Breast epithelium (tissue), 4 donors: ENCODE results near the gene BHLHA9. TPM values are rescaled to one million over a fixed set of nuclear protein-coding genes. Genes with fewer than 3 reads are reported as not detected.

Source experiments
- DNase-seq, 2 donors: peaks; one replicate each; pipeline ENCODE4 v3.0.0-alpha.2; 2019; ENCODE audit warnings: low spot score in 2 of 2
- H3K27ac ChIP-seq, 2 donors: fragments of 200-600 bp; sonication (generic) in 1 of 2; one replicate each; pipeline ENCODE4 v1.5.1; 2016 to 2019; ENCODE audit warnings: mild to moderate bottlenecking in 1 of 2
- H3K27me3 ChIP-seq, 2 donors: fragments of 200-600 bp; sonication (generic) in 1 of 2; one replicate each; pipeline versions ENCODE4 v1.5.1 to v1.6.0; 2017 to 2019; ENCODE audit warnings: control low read depth in 1 of 2, mild to moderate bottlenecking in 1 of 2
- H3K36me3 ChIP-seq: fragments of 200-600 bp; one replicate; pipeline ENCODE4 v1.5.1; 2019
- H3K4me1 ChIP-seq, 2 donors: fragments of 200-600 bp; sonication (generic); one replicate each; pipeline ENCODE4 v1.5.1; 2016 to 2019; ENCODE audit warnings: control low read depth in 1 of 2
- H3K4me3 ChIP-seq, 3 donors: fragments of 200-600 bp; sonication (generic); 1 replicate in 2 of 3; 2 replicates in 1 of 3; pipeline ENCODE4 v1.5.1; 2016 to 2019; ENCODE audit warnings: mild to moderate bottlenecking in 3 of 3, moderate library complexity in 2 of 3
- H3K9me3 ChIP-seq, 2 donors: fragments of 200-600 bp; sonication (generic) in 1 of 2; one replicate each; pipeline ENCODE4 v1.5.1; 2016 to 2019; ENCODE audit warnings: control low read depth in 1 of 2
- CTCF ChIP-seq, 3 donors: fragments of 450-650 bp; IDR thresholded peaks; one replicate each; pipeline ENCODE4 v1.5.1; 2016 to 2017; ENCODE audit warnings: antibody characterized with exemption in 3 of 3, mild to moderate bottlenecking in 3 of 3, moderate library complexity in 3 of 3
- POLR2A ChIP-seq: fragments of 450-650 bp; IDR thresholded peaks from one replicate; pipeline ENCODE4 v1.6.1; 2016; ENCODE audit warnings: antibody characterized with exemption, mild to moderate bottlenecking, moderate library complexity
- POLR2AphosphoS5 ChIP-seq, 3 donors: sonication (generic); formaldehyde crosslinking; IDR thresholded peaks; one replicate each; pipeline ENCODE4 v1.6.1; 2017; ENCODE audit warnings: antibody characterized with exemption in 3 of 3
- intact Hi-C: fragments of 100-400 bp; cut with DNase I; formaldehyde crosslinking; loops from one replicate; pipeline ENCODE4 v1.15.1; 2023; ENCODE audit warnings: low total_unique reads
- total RNA-seq, 3 donors: library from RNA; depleted of rRNA; stranded (reverse); fragments of >200 nt; gene quantifications; one replicate each; pipeline ENCODE4 v1.1.0, GENCODE V29; 2016

BHLHA9 gene
- total RNA-seq, 3 donors from 2014 or later, result not detected

- Histone ChIP-seq H3K4me1 (no peaks in the 10 kb centered on the region), H3K9me3 (no peaks in the 10 kb centered on the region), H3K27me3 (peaks cover 0 to 27% of the 10 kb centered on the region in 2 donors), H3K27ac (no peak overlapping the region), H3K36me3 (no peaks in the 10 kb centered on the region), H3K4me3 (no peak overlapping the region)
- no peak for DNase-seq
- intact Hi-C loops, result no loop called here
- TF ChIP-seq POLR2AphosphoS5 (IDR thresholded peaks at IDR 0.05) (no peak), CTCF (IDR thresholded peaks at IDR 0.05) (no peak), POLR2A (no peak)
Observed at GRCh38 chr17:1299552-1300370, 29.5 kb downstream of the BHLHA9 start.

GRCh38 chr17:1300371-1300905 lies 30.2 kb downstream of the BHLHA9 start:
- intact Hi-C loops, result no loop called here
- peaks cover 0 to 27% of the 10 kb centered on the region in 2 donors for H3K27me3 ChIP-seq
- H3K4me1 ChIP-seq, result no peaks in the 10 kb centered on the region
- no peaks in the 10 kb centered on the region for H3K36me3 ChIP-seq
- H3K4me3 ChIP-seq, result no peak overlapping the region
- no peak for DNase-seq
- no peak overlapping the region for H3K27ac ChIP-seq
- no peaks in the 10 kb centered on the region for H3K9me3 ChIP-seq
- TF ChIP-seq CTCF (IDR thresholded peaks at IDR 0.05) (no peak), POLR2A (no peak), POLR2AphosphoS5 (IDR thresholded peaks at IDR 0.05) (no peak)

- Histone ChIP-seq H3K27ac (no peak overlapping the region), H3K4me3 (no peak overlapping the region), H3K36me3 (no peaks in the 10 kb centered on the region), H3K9me3 (no peaks in the 10 kb centered on the region), H3K4me1 (no peaks in the 10 kb centered on the region), H3K27me3 (peaks cover 0 to 27% of the 10 kb centered on the region in 2 donors)
- DNase-seq, result no peak
- intact Hi-C loops, result no loop called here
- TF ChIP-seq CTCF (IDR thresholded peaks at IDR 0.05) (no peak), POLR2A (no peak)
Observed at GRCh38 chr17:1301546-1301945, 31.3 kb downstream of the BHLHA9 start.

GRCh38 chr17:1302761-1303160 lies 32.5 kb downstream of the BHLHA9 start:
- DNase-seq, result no peak
- Histone ChIP-seq H3K27me3 (peaks cover 0 to 27% of the 10 kb centered on the region in 2 donors), H3K36me3 (no peaks in the 10 kb centered on the region), H3K27ac (no peak overlapping the region), H3K9me3 (no peaks in the 10 kb centered on the region), H3K4me1 (no peaks in the 10 kb centered on the region), H3K4me3 (no peak overlapping the region)
- TF ChIP-seq CTCF (IDR thresholded peaks at IDR 0.05) (no peak), POLR2AphosphoS5 (IDR thresholded peaks at IDR 0.05) (no peak), POLR2A (no peak)
- intact Hi-C loops, result no loop called here

- TF ChIP-seq CTCF (IDR thresholded peaks at IDR 0.05), result no peak
- no peak for TF ChIP-seq POLR2AphosphoS5 (IDR thresholded peaks at IDR 0.05)
- TF ChIP-seq POLR2A, result no peak
- Histone ChIP-seq H3K4me3 (no peak overlapping the region), H3K4me1 (no peaks in the 10 kb centered on the region), H3K27ac (no peak overlapping the region), H3K27me3 (peaks cover 0 to 16% of the 10 kb centered on the region in 2 donors), H3K9me3 (no peaks in the 10 kb centered on the region), H3K36me3 (no peaks in the 10 kb centered on the region)
- DNase-seq, result no peak
- intact Hi-C loops, result no loop called here
Observed at GRCh38 chr17:1304522-1304921, 34.3 kb downstream of the BHLHA9 start.
